Central memory CD8-positive, alpha-beta T cell (primary cell): ENCODE measurements around the gene SLC39A9.
"Not testable (repeated sequence)": the region's sequence is repeated elsewhere in the genome, so short reads cannot be mapped to it uniquely, and the experiment has no call there.

Experiments
- ATAC-seq: fragments of 150-1000 bp; cut with Tn5 transposase; replicated peaks from 2 replicates; pipeline ENCODE4 v1.10.0; 2022; ENCODE audit warnings: mild to moderate bottlenecking, moderate FRiP score, moderate number of reproducible peaks; ENCODE audit not compliant: poor library complexity, severe bottlenecking; ENCODE audit errors: extremely low read depth
- DNase-seq, 2 donors: peaks; one replicate each; pipeline ENCODE4 v3.0.0; 2021; ENCODE audit warnings: low spot score in 2 of 2
- H3K27ac Mint-ChIP-seq: one replicate; pipeline ENCODE4 v1.8.0; 2022; ENCODE audit warnings: low read depth, mild to moderate bottlenecking, moderate library complexity, mixed read lengths
- H3K27me3 Mint-ChIP-seq: one replicate; pipeline ENCODE4 v1.8.0; 2022; ENCODE audit warnings: mixed read lengths
- H3K36me3 Mint-ChIP-seq: one replicate; pipeline ENCODE4 v1.8.0; 2022; ENCODE audit warnings: mild to moderate bottlenecking, moderate library complexity, mixed read lengths; ENCODE audit not compliant: insufficient read depth
- H3K4me1 Mint-ChIP-seq: one replicate; pipeline ENCODE4 v1.8.0; 2022; ENCODE audit warnings: mixed read lengths
- H3K4me3 Mint-ChIP-seq: one replicate; pipeline ENCODE4 v1.8.0; 2022; ENCODE audit warnings: mild to moderate bottlenecking, moderate library complexity, mixed read lengths
- H3K9me3 Mint-ChIP-seq: one replicate; pipeline ENCODE4 v1.8.0; 2022; ENCODE audit warnings: mixed read lengths

SLC39A9 gene

GRCh38 chr14:69473946-69474345, 75.5 kb downstream of the SLC39A9 start:
- no peak overlapping the region for H3K4me3 Mint-ChIP-seq
- no peak overlapping the region for H3K27ac Mint-ChIP-seq
- H3K9me3 Mint-ChIP-seq = no peaks in the 10 kb centered on the region
- H3K4me1 Mint-ChIP-seq = no peaks in the 10 kb centered on the region
- H3K27me3 Mint-ChIP-seq = no peaks in the 10 kb centered on the region
- no peak for DNase-seq
- no peaks in the 10 kb centered on the region for H3K36me3 Mint-ChIP-seq
- ATAC-seq = no peak

DNA sequence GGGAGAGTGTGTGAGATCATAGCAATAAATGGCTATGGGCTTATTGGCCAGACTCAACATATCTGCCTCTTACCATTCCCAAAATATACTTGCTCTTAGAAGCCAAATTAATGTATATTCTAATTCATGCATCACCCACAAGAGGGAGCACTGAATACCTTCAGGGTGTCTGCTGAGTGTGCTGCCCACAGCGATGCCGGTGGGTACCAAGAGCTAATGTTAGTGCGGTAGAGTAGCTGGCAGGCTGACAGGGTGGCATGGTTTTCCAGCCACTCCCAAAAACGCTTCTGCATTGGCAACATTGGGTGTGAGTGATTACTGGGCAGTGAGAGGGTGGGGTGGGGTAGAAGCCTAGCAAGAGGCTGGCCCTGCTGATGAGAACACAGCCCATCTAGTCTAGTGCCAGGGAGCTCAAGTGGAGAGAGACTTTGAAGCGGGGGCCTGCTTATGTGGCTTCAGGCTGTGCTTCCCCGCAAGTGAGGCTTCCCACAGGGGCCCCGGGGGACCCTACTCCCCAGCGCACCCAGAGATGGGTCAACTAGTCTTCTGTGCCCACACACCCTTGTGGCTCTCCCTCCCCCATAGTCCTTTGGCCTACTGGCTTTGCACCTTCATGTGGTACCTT, 76.8 kb downstream of the SLC39A9 start:
- no peak overlapping the region for H3K27ac Mint-ChIP-seq
- no peak overlapping the region for H3K4me3 Mint-ChIP-seq
- no peak for DNase-seq
- H3K27me3 Mint-ChIP-seq = no peaks in the 10 kb centered on the region
- H3K9me3 Mint-ChIP-seq = no peaks in the 10 kb centered on the region
- no peak for ATAC-seq
- H3K4me1 Mint-ChIP-seq = no peaks in the 10 kb centered on the region
- H3K36me3 Mint-ChIP-seq = no peaks in the 10 kb centered on the region

DNA sequence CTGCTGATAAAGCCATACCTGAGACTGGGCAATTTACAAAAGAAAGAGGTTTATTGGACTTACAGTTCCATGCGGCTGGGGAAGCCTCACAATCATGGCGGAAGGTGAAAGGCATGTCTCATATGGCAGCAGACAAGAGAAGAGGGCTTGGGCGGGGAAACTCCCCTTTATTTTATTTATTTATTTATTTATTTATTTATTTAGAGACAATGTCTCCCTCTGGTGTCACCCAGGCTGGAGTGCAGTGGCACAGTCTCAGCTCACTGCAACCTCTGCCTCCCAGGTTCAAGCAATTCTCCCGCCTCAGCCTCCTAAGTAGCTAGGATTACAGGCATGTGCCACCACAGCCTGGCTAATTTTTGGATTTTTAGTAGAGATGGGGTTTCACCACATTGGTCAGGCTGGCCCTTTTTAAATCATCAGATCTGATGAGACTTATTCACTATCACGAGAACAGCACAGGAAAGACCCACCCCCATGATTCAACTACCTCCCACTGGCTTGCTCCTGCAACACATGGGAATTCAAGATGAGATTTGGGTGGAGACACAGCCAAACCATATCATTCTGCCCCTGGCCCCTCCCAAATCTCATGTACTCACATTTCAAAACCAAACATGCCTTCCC, 78.4 kb downstream of the SLC39A9 start:
- not testable (repeated sequence) for H3K4me3 Mint-ChIP-seq, H3K4me1 Mint-ChIP-seq, H3K27me3 Mint-ChIP-seq, H3K9me3 Mint-ChIP-seq, DNase-seq, H3K36me3 Mint-ChIP-seq, H3K27ac Mint-ChIP-seq, ATAC-seq

DNA sequence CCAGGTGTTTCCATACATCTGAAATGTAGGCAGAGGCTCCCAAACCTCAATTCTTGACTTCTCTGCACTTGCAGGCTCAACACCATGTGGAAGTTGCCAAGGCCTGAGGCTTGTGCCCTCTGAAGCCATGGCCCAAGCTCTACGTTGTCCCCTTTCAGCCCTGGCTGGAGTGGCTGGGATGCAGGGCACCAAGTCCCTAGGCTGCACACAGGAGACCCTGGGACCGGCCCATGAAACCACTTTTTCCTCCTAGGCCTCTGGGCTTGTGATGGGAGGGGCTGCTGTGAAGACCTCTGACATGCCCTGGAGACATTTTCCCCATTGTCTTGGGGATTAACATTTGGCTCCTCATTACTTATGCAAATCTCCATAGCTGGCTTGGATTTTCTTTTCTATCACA, 79.6 kb downstream of the SLC39A9 start:
- not testable (repeated sequence) for H3K4me1 Mint-ChIP-seq, ATAC-seq, H3K9me3 Mint-ChIP-seq, H3K36me3 Mint-ChIP-seq, H3K27ac Mint-ChIP-seq, H3K4me3 Mint-ChIP-seq, DNase-seq
- H3K27me3 Mint-ChIP-seq = peaks cover 11% of the 10 kb centered on the region

DNA sequence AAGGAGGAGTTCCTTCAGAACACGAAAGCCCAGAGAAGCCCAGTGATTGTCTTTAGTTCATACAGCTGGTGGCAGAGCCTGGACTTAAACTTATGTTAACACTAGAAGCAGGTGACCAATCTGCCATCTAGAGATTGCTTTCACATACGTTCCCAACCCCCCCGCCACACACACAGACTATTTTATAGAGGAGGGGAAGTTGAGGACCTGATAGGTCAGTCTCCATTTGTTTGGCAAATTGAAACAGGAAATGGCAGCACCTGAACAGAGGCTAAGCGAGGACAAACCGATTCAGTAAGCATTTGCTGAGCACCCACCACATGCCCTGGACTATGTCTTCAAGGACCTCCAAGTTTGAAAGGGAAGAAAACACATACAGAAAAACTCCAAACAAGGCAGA, 81.2 kb downstream of the SLC39A9 start:
- Mint-ChIP-seq H3K36me3 (no peaks in the 10 kb centered on the region), H3K4me1 (no peaks in the 10 kb centered on the region), H3K27ac (no peak overlapping the region), H3K27me3 (peaks cover 19% of the 10 kb centered on the region), H3K4me3 (no peak overlapping the region), H3K9me3 (no peaks in the 10 kb centered on the region)
- DNase-seq = no peak
- no peak for ATAC-seq

- Mint-ChIP-seq H3K9me3 (no peaks in the 10 kb centered on the region), H3K4me3 (no peak overlapping the region)
Measured at GRCh38 chr14:69480136-69480535, 81.6 kb downstream of the SLC39A9 start.

DNA sequence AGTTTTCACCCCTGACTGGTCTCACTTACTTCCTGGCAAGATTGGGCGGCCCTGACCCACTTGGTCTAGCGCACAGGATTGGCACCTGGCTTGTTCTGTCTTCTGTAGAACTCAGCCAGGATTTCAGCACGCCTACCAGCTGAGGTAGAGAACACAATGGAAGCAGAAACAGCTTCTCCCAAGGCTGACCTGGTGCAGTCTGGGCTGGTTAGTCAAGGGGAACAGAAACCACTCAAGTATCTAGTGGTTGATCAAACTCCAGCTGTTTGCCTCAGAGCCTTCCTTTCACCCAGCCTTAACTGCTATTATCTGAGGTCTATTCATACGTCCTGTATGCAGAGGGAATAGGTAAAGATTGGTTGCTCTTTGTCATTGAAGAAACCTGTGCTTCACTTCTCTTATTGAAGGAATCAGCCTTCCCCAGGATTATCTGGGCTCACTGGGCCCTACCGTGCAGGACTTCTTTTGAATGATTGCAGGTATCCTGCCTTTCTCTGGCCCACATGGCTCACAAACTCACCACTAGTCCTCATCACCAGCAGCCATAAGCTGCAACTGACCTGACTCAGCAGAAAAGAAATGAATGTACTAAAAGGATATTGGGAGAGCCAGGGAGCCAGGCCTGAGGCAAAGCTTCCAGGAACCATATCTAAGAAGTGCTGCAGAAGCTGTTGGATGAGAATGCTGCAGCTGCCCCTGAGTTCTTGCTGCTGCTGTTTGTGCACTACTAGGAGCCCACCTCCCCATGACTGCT, 83.5 kb downstream of the SLC39A9 start:
- ATAC-seq = no peak
- Mint-ChIP-seq H3K4me3 (no peak overlapping the region), H3K4me1 (no peaks in the 10 kb centered on the region)

More at GRCh38 chr14:69480136-69480535, 81.6 kb downstream of the SLC39A9 start:
- H3K27ac Mint-ChIP-seq = no peak overlapping the region
- ATAC-seq (no peak), DNase-seq (no peak)
- peaks cover 20% of the 10 kb centered on the region for H3K27me3 Mint-ChIP-seq
- no peaks in the 10 kb centered on the region for H3K36me3 Mint-ChIP-seq
- no peaks in the 10 kb centered on the region for H3K4me1 Mint-ChIP-seq

DNA sequence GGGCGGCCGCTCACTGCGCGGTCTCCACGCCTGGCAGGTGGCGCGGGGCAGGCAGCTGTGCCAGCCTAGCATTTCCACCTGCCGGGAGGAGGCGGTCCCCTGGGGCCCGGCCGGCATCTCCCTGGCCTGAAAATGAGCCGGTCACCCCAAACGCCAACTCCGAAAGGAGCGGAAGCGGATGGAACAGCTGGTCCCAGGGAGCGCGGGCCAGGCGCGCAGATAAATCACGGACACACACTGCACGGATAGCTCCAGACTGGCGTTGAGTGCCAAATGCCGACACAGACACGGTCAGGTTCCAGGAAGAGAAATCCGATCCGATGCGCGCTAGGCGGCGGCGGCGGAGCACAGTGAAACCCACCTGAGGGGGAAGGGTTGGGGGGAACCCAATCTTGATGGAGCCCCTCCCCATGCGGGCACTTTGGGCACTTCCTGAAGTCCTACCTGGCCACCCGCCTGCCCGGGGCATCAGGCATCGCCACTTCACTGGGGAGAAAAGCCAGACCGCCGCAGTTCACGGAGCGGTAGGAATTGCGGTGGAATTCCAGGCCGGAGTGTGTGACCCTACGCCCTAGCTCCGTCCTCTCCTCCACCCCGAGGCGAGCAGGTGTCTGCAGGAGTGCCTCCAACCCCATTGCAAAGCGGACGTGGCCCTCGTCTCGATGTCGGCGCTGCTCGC, 85.4 kb downstream of the SLC39A9 start:
- Mint-ChIP-seq H3K4me3 (no peak overlapping the region), H3K27ac (no peak overlapping the region), H3K36me3 (no peaks in the 10 kb centered on the region), H3K9me3 (no peaks in the 10 kb centered on the region), H3K4me1 (no peaks in the 10 kb centered on the region), H3K27me3 (peaks cover 54% of the 10 kb centered on the region)
- DNase-seq = no peak
- ATAC-seq = no peak

More for the DNA sequence above, 83.5 kb downstream of the SLC39A9 start:
- Mint-ChIP-seq H3K27me3 (peaks cover 38% of the 10 kb centered on the region), H3K27ac (no peak overlapping the region), H3K36me3 (no peaks in the 10 kb centered on the region), H3K9me3 (no peaks in the 10 kb centered on the region)
- DNase-seq = no peak

- Mint-ChIP-seq H3K27me3 (peaks cover 54% of the 10 kb centered on the region), H3K27ac (no peak within 1 kb of the TSS), H3K4me1 (no peaks in the 10 kb centered on the region), H3K36me3 (no peaks in the 10 kb centered on the region), H3K4me3 (no peak within 1 kb of the TSS), H3K9me3 (no peaks in the 10 kb centered on the region)
- ATAC-seq = no peak
- DNase-seq = no peak
Measured at GRCh38 chr14:69484444-69485314, 86.2 kb downstream of the SLC39A9 start, which contains the start of gene PLEKHD1. TSS of gene PLEKHD1 (plus strand) at chr14:69484728. CDS start at chr14:69484966, 238 bp downstream.

- H3K9me3 Mint-ChIP-seq = no peaks in the 10 kb centered on the region
- H3K27me3 Mint-ChIP-seq = peaks cover 54% of the 10 kb centered on the region
- ATAC-seq (no peak), DNase-seq (no peak)
- H3K4me3 Mint-ChIP-seq = no peak overlapping the region
- H3K36me3 Mint-ChIP-seq = no peaks in the 10 kb centered on the region
- no peak overlapping the region for H3K27ac Mint-ChIP-seq
- H3K4me1 Mint-ChIP-seq = no peaks in the 10 kb centered on the region
Measured at GRCh38 chr14:69485315-69485660, 86.8 kb downstream of the SLC39A9 start.

DNA sequence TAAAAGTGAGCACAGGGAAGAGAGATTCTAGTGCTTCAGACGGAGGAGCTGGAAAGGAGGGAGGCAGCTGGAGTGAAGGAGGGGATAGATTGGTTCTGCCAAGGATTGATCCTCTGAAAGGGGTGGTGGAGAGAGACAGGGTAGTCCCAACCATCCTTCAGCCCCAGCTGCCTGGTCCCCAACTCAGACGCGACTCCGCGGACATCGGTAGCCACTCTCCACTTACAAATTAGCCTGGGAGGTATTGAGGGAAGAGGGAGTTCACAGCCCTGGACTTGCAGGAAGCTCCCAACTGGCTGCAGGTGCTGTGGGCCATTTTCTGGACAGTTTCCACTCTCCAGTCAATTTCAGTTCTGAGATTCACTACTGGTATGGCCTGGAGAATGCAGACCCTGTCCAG, 87.2 kb downstream of the SLC39A9 start:
- no peak overlapping the region for H3K4me3 Mint-ChIP-seq
- no peaks in the 10 kb centered on the region for H3K4me1 Mint-ChIP-seq
- no peak for DNase-seq
- H3K27ac Mint-ChIP-seq = no peak overlapping the region
- H3K36me3 Mint-ChIP-seq = no peaks in the 10 kb centered on the region
- H3K27me3 Mint-ChIP-seq = peaks cover 54% of the 10 kb centered on the region
- H3K9me3 Mint-ChIP-seq = no peaks in the 10 kb centered on the region
- ATAC-seq = no peak

GRCh38 chr14:69487226-69487625, 88.7 kb downstream of the SLC39A9 start:
- H3K9me3 Mint-ChIP-seq = no peaks in the 10 kb centered on the region
- peaks cover 51% of the 10 kb centered on the region for H3K27me3 Mint-ChIP-seq
- DNase-seq (no peak), ATAC-seq (no peak)
- peaks cover 1% of the 10 kb centered on the region for H3K36me3 Mint-ChIP-seq
- H3K27ac Mint-ChIP-seq = no peak overlapping the region
- H3K4me3 Mint-ChIP-seq = no peak overlapping the region
- H3K4me1 Mint-ChIP-seq = no peaks in the 10 kb centered on the region
